Panc1 (cell line): ENCODE measurements around the gene VPS35L. TPM values are rescaled to one million over a fixed set of nuclear protein-coding genes. Genes with fewer than 3 reads are reported as not detected.

Experiments used
- ATAC-seq: fragments of 200-7000 bp; cut with Tn5 transposase; 2 replicates; pipeline ENCODE4 v1.9.1; 2020; ENCODE audit warnings: mild to moderate bottlenecking, moderate library complexity
- BruUV-seq: library from RNA; stranded (reverse); fragments of 400-500 nt; replicated peaks from 2 replicates; lab custom pipeline; 2021; lab: Mats Ljungman, UMichigan
- CTCF ChIA-PET: fragments of 300-600 bp; sonication (Branson Sonifier 250); formaldehyde crosslinking; loops from one replicate; lab custom pipeline; 2022; ENCODE audit warnings: antibody characterized with exemption; lab: Charles Lee
- POLR2A ChIA-PET: fragments of 300-600 bp; sonication (Branson Sonifier 250); formaldehyde crosslinking; loops from one replicate; lab custom pipeline; 2022; ENCODE audit warnings: antibody characterized with exemption; lab: Charles Lee
- DNase-seq: peaks from one replicate; pipeline ENCODE4 v3.0.0-alpha.2; 2010; ENCODE audit warnings: low read depth, low spot score
- H3K27ac ChIP-seq: 2 replicates; pipeline ENCODE4 v1.5.1; 2011; ENCODE audit warnings: mild to moderate bottlenecking, low read length, inconsistent platforms
- H3K27me3 ChIP-seq: fragments of 200-500 bp; sonication (Bioruptor generic); 2 replicates; pipeline ENCODE4 v1.6.0; 2014; ENCODE audit warnings: low read length, inconsistent platforms; ENCODE audit not compliant: control insufficient read depth, insufficient read depth
- H3K36me3 ChIP-seq: fragments of 200-500 bp; sonication (Bioruptor generic); 2 replicates; pipeline ENCODE4 v1.5.1; 2014; ENCODE audit warnings: inconsistent platforms, mild to moderate bottlenecking, low read length, moderate library complexity; ENCODE audit not compliant: control insufficient read depth, insufficient read depth
- H3K4me1 ChIP-seq: 2 replicates; pipeline ENCODE4 v1.5.1; 2011; ENCODE audit warnings: inconsistent platforms, mild to moderate bottlenecking, low read length, moderate library complexity; ENCODE audit not compliant: control insufficient read depth, insufficient read depth
- H3K4me3 ChIP-seq, 2 experiments: 2 replicates each; pipeline ENCODE4 v1.5.1; 2011 to 2012; ENCODE audit warnings: low read depth in 2 of 2, low read length in 2 of 2, mild to moderate bottlenecking in 2 of 2, inconsistent platforms in 1 of 2, moderate library complexity in 1 of 2
- H3K9me3 ChIP-seq: fragments of 200-500 bp; sonication (Bioruptor generic); 2 replicates; pipeline ENCODE4 v1.5.1; 2014; ENCODE audit warnings: low read depth, mild to moderate bottlenecking, inconsistent platforms, low read length, moderate library complexity; ENCODE audit not compliant: control insufficient read depth, insufficient read depth
- CTCF ChIP-seq: fragments of 450-650 bp; IDR thresholded peaks from 2 replicates; pipeline ENCODE4 v1.5.1; 2017; ENCODE audit warnings: mild to moderate bottlenecking
- POLR2AphosphoS5 ChIP-seq: IDR thresholded peaks from 2 replicates; pipeline ENCODE4 v1.6.1; 2012; ENCODE audit warnings: mild to moderate bottlenecking, low read depth, low read length, moderate library complexity
- REST ChIP-seq, 2 experiments: IDR thresholded peaks; 2 replicates each; pipeline ENCODE4 v1.6.1; 2011 to 2012; ENCODE audit warnings: low read depth in 2 of 2, control low read depth in 1 of 2, low read length in 1 of 2, mild to moderate bottlenecking in 1 of 2, moderate library complexity in 1 of 2; ENCODE audit not compliant: insufficient read depth in 1 of 2
- SIN3A ChIP-seq: IDR thresholded peaks from 2 replicates; pipeline ENCODE4 v1.6.1; 2012; ENCODE audit warnings: low read depth, mild to moderate bottlenecking, low read length, moderate library complexity, borderline replicate concordance; ENCODE audit not compliant: insufficient read depth
- TCF7L2 ChIP-seq: IDR thresholded peaks from 2 replicates; pipeline ENCODE4 v1.6.1; 2011; ENCODE audit warnings: mild to moderate bottlenecking, low read depth, low read length, inconsistent platforms
- in situ Hi-C: cut with HindIII; loops from 2 replicates; pipeline ENCODE4 v1.10.0; 2016; ENCODE audit warnings: low sequenced_read_pairs, low pct_unique_long_range_greater_than_20kb
- intact Hi-C: fragments of 100-400 bp; cut with micrococcal nuclease; formaldehyde crosslinking; loops from one replicate; pipeline ENCODE4 v1.10.0; 2022; ENCODE audit not compliant: unreplicated experiment
- total RNA-seq: library from RNA; stranded (reverse); gene quantifications from one replicate; pipeline ENCODE4 v1.2.1, GENCODE V29; 2021; ENCODE audit not compliant: unreplicated experiment

Gene VPS35L
- total RNA-seq, 1 experiment from 2014 or later: 124 TPM

- no peak overlapping the region for H3K27ac ChIP-seq
- H3K36me3 ChIP-seq: peaks cover 14% of the 10 kb centered on the region
- DNase-seq: no peak
- no peaks in the 10 kb centered on the region for H3K4me1 ChIP-seq
- POLR2A ChIA-PET: no interaction called here
- H3K27me3 ChIP-seq: no peaks in the 10 kb centered on the region
- TF ChIP-seq REST (IDR thresholded peaks at IDR 0.05; ENCODE audit: insufficient read depth in 1 of 2, low read depth in 2 of 2, low read length in 1 of 2): no peak
- TF ChIP-seq POLR2AphosphoS5: no peak
- TF ChIP-seq SIN3A: no peak
- TF ChIP-seq TCF7L2: no peak
- no peak for TF ChIP-seq CTCF
- intact Hi-C loops: no loop called here
- no peak overlapping the region for H3K4me3 ChIP-seq
- in situ Hi-C loops: no loop called here
- no TSS peak for BruUV-seq
- ATAC-seq: no peak
- CTCF ChIA-PET: interaction anchor here (1.7 kb wide), 1 partner anchor 10 kb away, joined by 7 read pairs; no protein-coding TSS in a partner anchor
- H3K9me3 ChIP-seq: no peaks in the 10 kb centered on the region
Observed at GRCh38 chr16:19573997-19574396, 18.5 kb downstream of the VPS35L start.

- Histone ChIP-seq H3K4me1 (no peaks in the 10 kb centered on the region), H3K9me3 (no peaks in the 10 kb centered on the region), H3K27ac (no peak overlapping the region), H3K4me3 (no peak overlapping the region), H3K27me3 (no peaks in the 10 kb centered on the region), H3K36me3 (peaks cover 13% of the 10 kb centered on the region)
- no TSS peak for BruUV-seq
- ChIA-PET POLR2A (no interaction called here), CTCF (no interaction called here)
- in situ Hi-C loops (no loop called here), intact Hi-C loops (no loop called here)
- ATAC-seq (no peak), DNase-seq (no peak)
- TF ChIP-seq CTCF: no peak
- TF ChIP-seq POLR2AphosphoS5: no peak
- TF ChIP-seq SIN3A: no peak
- no peak for TF ChIP-seq REST (IDR thresholded peaks at IDR 0.05; ENCODE audit: insufficient read depth in 1 of 2, low read depth in 2 of 2, low read length in 1 of 2)
- TF ChIP-seq TCF7L2: no peak
Observed at GRCh38 chr16:19574615-19575014, 19.1 kb downstream of the VPS35L start.
